ENCODE results near the gene SYNPR. TPM values are rescaled to one million over a fixed set of nuclear protein-coding genes. Genes with fewer than 3 reads are reported as not detected.

SYNPR gene
- total RNA-seq, 1 donor from 2014 or later = not detected

DNA sequence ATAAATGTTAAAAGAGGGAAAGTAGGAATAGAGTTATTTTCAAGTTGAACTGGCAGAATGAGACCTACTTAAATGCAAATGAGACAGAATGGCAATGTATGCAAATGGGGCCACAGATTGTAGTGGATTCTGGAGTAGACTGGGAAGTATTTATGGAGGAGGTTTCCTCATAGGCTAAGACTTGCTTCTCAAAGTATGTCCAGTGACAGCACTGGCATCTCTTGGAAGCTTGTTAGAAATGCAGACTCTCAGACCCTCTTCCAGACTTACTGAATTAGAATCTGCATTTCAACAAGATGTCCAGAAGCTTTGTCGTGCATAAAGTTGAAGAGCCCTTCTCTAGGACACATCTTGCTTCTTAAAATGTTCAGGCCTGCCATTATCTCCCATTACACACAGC lies 306.6 kb downstream of the SYNPR start:
- Histone ChIP-seq H3K27ac (no peak overlapping the region), H3K36me3 (no peaks in the 10 kb centered on the region), H3K4me3 (no peak overlapping the region), H3K27me3 (ENCODE audit: low read depth) (no peaks in the 10 kb centered on the region), H3K4me1 (no peaks in the 10 kb centered on the region), H3K9me3 (peaks cover 8% of the 10 kb centered on the region)
- ATAC-seq = no peak
- intact Hi-C loops (cut with DNase I) = no loop called here
- TF ChIP-seq, protein P1, sequence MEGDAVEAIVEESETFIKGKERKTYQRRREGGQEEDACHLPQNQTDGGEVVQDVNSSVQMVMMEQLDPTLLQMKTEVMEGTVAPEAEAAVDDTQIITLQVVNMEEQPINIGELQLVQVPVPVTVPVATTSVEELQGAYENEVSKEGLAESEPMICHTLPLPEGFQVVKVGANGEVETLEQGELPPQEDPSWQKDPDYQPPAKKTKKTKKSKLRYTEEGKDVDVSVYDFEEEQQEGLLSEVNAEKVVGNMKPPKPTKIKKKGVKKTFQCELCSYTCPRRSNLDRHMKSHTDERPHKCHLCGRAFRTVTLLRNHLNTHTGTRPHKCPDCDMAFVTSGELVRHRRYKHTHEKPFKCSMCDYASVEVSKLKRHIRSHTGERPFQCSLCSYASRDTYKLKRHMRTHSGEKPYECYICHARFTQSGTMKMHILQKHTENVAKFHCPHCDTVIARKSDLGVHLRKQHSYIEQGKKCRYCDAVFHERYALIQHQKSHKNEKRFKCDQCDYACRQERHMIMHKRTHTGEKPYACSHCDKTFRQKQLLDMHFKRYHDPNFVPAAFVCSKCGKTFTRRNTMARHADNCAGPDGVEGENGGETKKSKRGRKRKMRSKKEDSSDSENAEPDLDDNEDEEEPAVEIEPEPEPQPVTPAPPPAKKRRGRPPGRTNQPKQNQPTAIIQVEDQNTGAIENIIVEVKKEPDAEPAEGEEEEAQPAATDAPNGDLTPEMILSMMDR (IDR thresholded peaks at IDR 0.05) = no peak
- DNase-seq = no peak

- Histone ChIP-seq H3K27ac (no peak overlapping the region), H3K4me3 (no peak overlapping the region), H3K27me3 (ENCODE audit: low read depth) (no peaks in the 10 kb centered on the region), H3K36me3 (no peaks in the 10 kb centered on the region), H3K4me1 (no peaks in the 10 kb centered on the region), H3K9me3 (peaks cover 8% of the 10 kb centered on the region)
- ATAC-seq = no peak
- no peak for DNase-seq
- intact Hi-C loops (cut with DNase I) = no loop called here
- TF ChIP-seq, protein P1 (IDR thresholded peaks at IDR 0.05) = no peak
Measured at GRCh38 chr3:63585927-63586326, 307.8 kb downstream of the SYNPR start.

GRCh38 chr3:63588895-63589294 lies 310.8 kb downstream of the SYNPR start:
- Histone ChIP-seq H3K36me3 (no peaks in the 10 kb centered on the region), H3K4me3 (no peak overlapping the region), H3K27ac (no peak overlapping the region), H3K27me3 (ENCODE audit: low read depth) (no peaks in the 10 kb centered on the region), H3K4me1 (no peaks in the 10 kb centered on the region), H3K9me3 (peaks cover 8% of the 10 kb centered on the region)
- TF ChIP-seq, protein P1 (IDR thresholded peaks at IDR 0.05) = no peak
- intact Hi-C loops (cut with DNase I) = no loop called here
- DNase-seq = no peak
- no peak for ATAC-seq

- ATAC-seq = no peak
- DNase-seq = no peak
- no peak overlapping the region for H3K27ac ChIP-seq
- no peaks in the 10 kb centered on the region for H3K36me3 ChIP-seq
- H3K27me3 ChIP-seq (ENCODE audit: low read depth) = no peaks in the 10 kb centered on the region
- intact Hi-C loops (cut with DNase I) = no loop called here
- no peaks in the 10 kb centered on the region for H3K4me1 ChIP-seq
- peaks cover 3% of the 10 kb centered on the region for H3K9me3 ChIP-seq
- TF ChIP-seq, protein P1 (IDR thresholded peaks at IDR 0.05) = no peak
- H3K4me3 ChIP-seq = no peak overlapping the region
Measured at GRCh38 chr3:63593779-63594178, 315.7 kb downstream of the SYNPR start.

DNA sequence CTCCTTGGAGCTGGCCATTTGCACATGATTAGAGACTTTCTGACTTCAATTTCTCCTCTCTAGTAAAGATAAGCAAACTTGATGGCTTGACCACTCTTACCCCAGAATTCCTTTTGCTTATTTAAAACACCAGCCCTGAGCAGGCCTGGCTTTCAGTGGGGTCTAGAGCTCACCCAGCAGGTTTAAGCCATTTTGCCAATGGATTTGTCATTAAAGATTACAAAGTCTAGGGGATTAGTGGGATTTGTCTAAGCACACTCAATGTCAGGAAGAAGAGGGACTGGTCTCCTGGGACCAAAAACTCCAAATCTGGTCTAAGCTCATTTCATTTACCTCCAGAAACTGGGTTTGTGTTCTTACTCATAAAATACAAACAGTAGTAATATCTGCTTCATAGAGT lies 317.1 kb downstream of the SYNPR start:
- DNase-seq = no peak
- Histone ChIP-seq H3K4me3 (no peak overlapping the region), H3K27ac (no peak overlapping the region), H3K27me3 (ENCODE audit: low read depth) (no peaks in the 10 kb centered on the region), H3K9me3 (no peaks in the 10 kb centered on the region), H3K36me3 (no peaks in the 10 kb centered on the region), H3K4me1 (no peaks in the 10 kb centered on the region)
- ATAC-seq = no peak
- TF ChIP-seq, protein P1 (IDR thresholded peaks at IDR 0.05) = no peak
- intact Hi-C loops (cut with DNase I) = no loop called here

DNA sequence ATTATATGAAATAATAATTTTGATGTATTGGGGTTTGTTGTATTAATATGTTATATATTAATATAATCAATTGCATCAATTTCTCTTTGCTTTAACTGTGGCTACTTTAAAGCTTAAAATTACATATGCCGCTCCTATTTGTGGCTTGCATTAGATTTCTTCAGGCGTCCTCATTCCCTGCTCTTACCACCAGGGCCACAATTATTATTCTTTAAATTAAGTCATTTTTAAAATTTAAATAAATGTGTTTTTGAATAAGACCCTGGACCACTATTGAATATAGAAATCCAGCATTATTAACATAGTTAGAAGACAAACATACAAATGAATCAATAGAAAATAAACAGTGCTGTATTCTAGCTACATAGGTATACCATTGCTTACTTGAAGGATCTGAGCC lies 318.9 kb downstream of the SYNPR start:
- Histone ChIP-seq H3K4me3 (no peak overlapping the region), H3K27ac (no peak overlapping the region), H3K27me3 (ENCODE audit: low read depth) (no peaks in the 10 kb centered on the region), H3K4me1 (no peaks in the 10 kb centered on the region), H3K36me3 (no peaks in the 10 kb centered on the region), H3K9me3 (no peaks in the 10 kb centered on the region)
- intact Hi-C loops (cut with DNase I) = no loop called here
- no peak for ATAC-seq
- TF ChIP-seq, protein P1 (IDR thresholded peaks at IDR 0.05) = no peak
- no peak for DNase-seq

Measured in lower lobe of right lung (tissue), 2 donors.